Liver (tissue), 9 donors: ENCODE measurements around the gene FOXD2. TPM values are rescaled to one million over a fixed set of nuclear protein-coding genes. Genes with fewer than 3 reads are reported as not detected.

ENCODE experiments used
- DNase-seq: peaks from one replicate; pipeline ENCODE4 v3.0.0-alpha.2; 2017; ENCODE audit warnings: low spot score
- H3K27ac ChIP-seq, 2 donors: one replicate each; pipeline ENCODE4 v1.7.0; 2013; ENCODE audit warnings: inconsistent platforms in 2 of 2, low read length in 2 of 2, control low read depth in 1 of 2, low read depth in 1 of 2, mild to moderate bottlenecking in 1 of 2
- H3K27me3 ChIP-seq, 4 donors: one replicate each; pipeline versions ENCODE4 v1.6.1 to v1.7.0; 2013; ENCODE audit warnings: low read length in 3 of 4, inconsistent platforms in 1 of 4, mild to moderate bottlenecking in 1 of 4, moderate library complexity in 1 of 4; ENCODE audit not compliant: control insufficient read depth in 4 of 4, insufficient read depth in 4 of 4
- H3K36me3 ChIP-seq, 4 donors: one replicate each; pipeline versions ENCODE4 v1.6.1 to v1.7.0; 2013; ENCODE audit warnings: low read length in 3 of 4, mild to moderate bottlenecking in 3 of 4, low read depth in 1 of 4, moderate library complexity in 1 of 4; ENCODE audit not compliant: control insufficient read depth in 4 of 4, insufficient read depth in 3 of 4
- H3K4me1 ChIP-seq, 4 donors: one replicate each; pipeline versions ENCODE4 v1.6.1 to v1.7.0; 2013; ENCODE audit warnings: low read length in 3 of 4, mild to moderate bottlenecking in 3 of 4, moderate library complexity in 1 of 4; ENCODE audit not compliant: control insufficient read depth in 4 of 4, insufficient read depth in 4 of 4
- H3K4me3 ChIP-seq, 3 donors: one replicate each; pipeline versions ENCODE4 v1.6.1 to v1.7.0; 2013; ENCODE audit warnings: low read length in 3 of 3, control low read depth in 1 of 3, low read depth in 1 of 3, mild to moderate bottlenecking in 1 of 3
- H3K9ac ChIP-seq, 2 donors: one replicate each; pipeline ENCODE4 v1.7.0; 2013; ENCODE audit warnings: low read length in 2 of 2, mild to moderate bottlenecking in 2 of 2, moderate library complexity in 2 of 2, control low read depth in 1 of 2, low read depth in 1 of 2
- H3K9me3 ChIP-seq, 4 donors: one replicate each; pipeline versions ENCODE4 v1.6.1 to v1.7.0; 2013; ENCODE audit warnings: low read length in 3 of 4; ENCODE audit not compliant: control insufficient read depth in 4 of 4
- ATF3 ChIP-seq: IDR thresholded peaks from 2 replicates; pipeline ENCODE4 v1.6.1; 2016; ENCODE audit warnings: antibody characterized with exemption
- CTCF ChIP-seq: fragments of 150-350 bp; IDR thresholded peaks from 2 replicates; pipeline ENCODE4 v1.5.1; 2017; ENCODE audit warnings: improper control_type of control experiment, low read depth, low read length; ENCODE audit not compliant: missing input control
- EGR1 ChIP-seq, 2 donors: IDR thresholded peaks; 2 replicates each; pipeline ENCODE4 v1.6.1; 2016 to 2018; ENCODE audit warnings: antibody characterized with exemption in 2 of 2, low read depth in 2 of 2
- FOXA1 ChIP-seq: IDR thresholded peaks from 2 replicates; pipeline ENCODE4 v1.6.1; 2016; ENCODE audit warnings: antibody characterized with exemption
- FOXA2 ChIP-seq: IDR thresholded peaks from 2 replicates; pipeline ENCODE4 v1.6.1; 2016; ENCODE audit warnings: antibody characterized with exemption
- GABPA ChIP-seq, 2 donors: IDR thresholded peaks in 1 of 2; conservative IDR thresholded peaks in 1 of 2; 2 replicates each; pipeline ENCODE4 v1.6.1; 2016; ENCODE audit warnings: antibody characterized with exemption in 2 of 2, mild to moderate bottlenecking in 1 of 2, moderate library complexity in 1 of 2
- HNF4A ChIP-seq, 2 donors: conservative IDR thresholded peaks; 2 replicates each; pipeline ENCODE4 v1.6.1; 2016; ENCODE audit warnings: antibody characterized with exemption in 2 of 2, mild to moderate bottlenecking in 2 of 2
- HNF4G ChIP-seq: IDR thresholded peaks from 2 replicates; pipeline ENCODE4 v1.6.1; 2016; ENCODE audit warnings: antibody characterized with exemption
- JUND ChIP-seq, 2 donors: IDR thresholded peaks; 2 replicates each; pipeline ENCODE4 v1.6.1; 2016; ENCODE audit warnings: antibody characterized with exemption in 2 of 2
- MAX ChIP-seq: IDR thresholded peaks from 2 replicates; pipeline ENCODE4 v1.6.1; 2016; ENCODE audit warnings: antibody characterized with exemption
- NR2F2 ChIP-seq: IDR thresholded peaks from 2 replicates; pipeline ENCODE4 v1.6.1; 2016; ENCODE audit warnings: antibody characterized with exemption
- RAD21 ChIP-seq, 2 donors: IDR thresholded peaks; 2 replicates each; pipeline ENCODE4 v1.6.1; 2016; ENCODE audit warnings: antibody characterized with exemption in 2 of 2, mild to moderate bottlenecking in 2 of 2
- REST ChIP-seq: IDR thresholded peaks from 2 replicates; pipeline ENCODE4 v1.6.1; 2016; ENCODE audit warnings: antibody characterized with exemption, mild to moderate bottlenecking
- RXRA ChIP-seq, 2 donors: IDR thresholded peaks; 2 replicates each; pipeline ENCODE4 v1.6.1; 2017 to 2018; ENCODE audit warnings: antibody characterized with exemption in 2 of 2, mild to moderate bottlenecking in 1 of 2
- SP1 ChIP-seq: IDR thresholded peaks from 2 replicates; pipeline ENCODE4 v1.6.1; 2018; ENCODE audit warnings: antibody characterized with exemption, mild to moderate bottlenecking
- TAF1 ChIP-seq: conservative IDR thresholded peaks from 2 replicates; pipeline ENCODE4 v1.6.1; 2016; ENCODE audit warnings: antibody characterized with exemption, mild to moderate bottlenecking
- YY1 ChIP-seq: IDR thresholded peaks from 2 replicates; pipeline ENCODE4 v1.6.1; 2016; ENCODE audit warnings: antibody characterized with exemption, mild to moderate bottlenecking
- ZBTB33 ChIP-seq: IDR thresholded peaks from 2 replicates; pipeline ENCODE4 v1.6.1; 2016; ENCODE audit warnings: antibody characterized with exemption
- WGBS: extraction: QIAGEN DNeasy Blood & Tissue Kit; methylation state at CpG from one replicate; pipeline ENCODE4 v1.1.7; 2013; 5-methylcytosine and 5-hydroxymethylcytosine counted together
- polyA plus RNA-seq, 2 donors: library from polyadenylated mRNA; stranded (reverse) in 1 of 2; unstranded in 1 of 2; fragments of 200-250 nt in 1 of 2; fragments of >200 nt in 1 of 2; fragmentation: Nextera tagmentation in 1 of 2; extraction: Ambion mirVana in 1 of 2; gene quantifications; one replicate each; pipeline versions ENCODE4 v1.2.1 to v1.2.3, GENCODE V29; 2013 to 2015
- total RNA-seq, 2 donors: library from RNA; depleted of rRNA; stranded (reverse); fragments of >200 nt; gene quantifications; one replicate each; pipeline ENCODE4 v1.2.3, GENCODE V29; 2014
- donor health status: healthy.
- donor health status: healthy.
- donor health status: healthy.
- donor health status: healthy.
- donor health status: healthy.

FOXD2 gene
- total and polyA plus RNA-seq, 4 donors, result 0.05 to 0.17 (median 0.08) TPM; not detected in 1

- no peak overlapping the region for H3K27ac ChIP-seq
- H3K27me3 ChIP-seq, result no peaks in the 10 kb centered on the region
- no peaks in the 10 kb centered on the region for H3K36me3 ChIP-seq
- no peak overlapping the region for H3K9ac ChIP-seq
- TF ChIP-seq GABPA (IDR thresholded peaks at IDR 0.05 in 1 of 2, conservative IDR thresholded peaks at IDR 0.05 in 1 of 2) (no peak), SP1 (no peak)
- no peak overlapping the region for H3K4me3 ChIP-seq
- H3K9me3 ChIP-seq, result no peaks in the 10 kb centered on the region
- no peak for DNase-seq
- no peaks in the 10 kb centered on the region for H3K4me1 ChIP-seq
- WGBS, result 77% methylated on average over 3 of the region's 3 CpGs
Measured at GRCh38 chr1:47410068-47410455, 27.8 kb upstream of the FOXD2 start.

- no peak for DNase-seq
Measured at GRCh38 chr1:47411436-47411835, 26.4 kb upstream of the FOXD2 start.

GRCh38 chr1:47412437-47412836 is 25.4 kb upstream of the FOXD2 start:
- H3K36me3 ChIP-seq, result no peaks in the 10 kb centered on the region
- no peak for DNase-seq
- no peak for TF ChIP-seq TAF1
- TF ChIP-seq ZBTB33, result no peak
- TF ChIP-seq SP1, result no peak
- no peak for TF ChIP-seq GABPA (IDR thresholded peaks at IDR 0.05 in 1 of 2, conservative IDR thresholded peaks at IDR 0.05 in 1 of 2)
- TF ChIP-seq HNF4G, result no peak
- TF ChIP-seq NR2F2, result no peak
- no peak for TF ChIP-seq HNF4A (conservative IDR thresholded peaks at IDR 0.05)
- TF ChIP-seq YY1, result no peak
- no peak for TF ChIP-seq MAX
- no peak for TF ChIP-seq CTCF
- TF ChIP-seq FOXA2, result no peak
- no peak for TF ChIP-seq JUND (IDR thresholded peaks at IDR 0.05)
- TF ChIP-seq FOXA1, result no peak
- no peak for TF ChIP-seq EGR1 (IDR thresholded peaks at IDR 0.05; ENCODE audit: low read depth in 2 of 2)
- TF ChIP-seq ATF3, result no peak
- TF ChIP-seq REST, result no peak
- no peak overlapping the region for H3K27ac ChIP-seq
- H3K9me3 ChIP-seq, result no peaks in the 10 kb centered on the region
- WGBS, result 93% methylated on average over 14 of the region's 14 CpGs
- peaks cover 0 to 8% (median 3%) of the 10 kb centered on the region in 4 donors for H3K4me1 ChIP-seq
- H3K27me3 ChIP-seq, result peaks cover 0 to 4% (median 0%) of the 10 kb centered on the region in 4 donors
- no peak overlapping the region for H3K4me3 ChIP-seq
- H3K9ac ChIP-seq, result no peak overlapping the region

More at GRCh38 chr1:47411436-47411835, 26.4 kb upstream of the FOXD2 start:
- Histone ChIP-seq H3K27ac (no peak overlapping the region), H3K4me3 (no peak overlapping the region), H3K4me1 (peaks cover 0 to 2% (median under 1%) of the 10 kb centered on the region in 4 donors), H3K9me3 (no peaks in the 10 kb centered on the region), H3K9ac (no peak overlapping the region), H3K36me3 (no peaks in the 10 kb centered on the region), H3K27me3 (no peaks in the 10 kb centered on the region)
- TF ChIP-seq FOXA2, result no peak
- TF ChIP-seq ATF3, result no peak
- TF ChIP-seq RXRA (IDR thresholded peaks at IDR 0.05), result no peak
- no peak for TF ChIP-seq RAD21 (IDR thresholded peaks at IDR 0.05)
- 59% methylated on average over 2 of the region's 2 CpGs for WGBS
